Stimulated activated CD8-positive, alpha-beta memory T cell treated with anti-CD3 and anti-CD28 coated beads, Interleukin-7, amount 100 ng/mL, for 24 hours (primary cell): ENCODE measurements around the gene CAPNS2.
"Not testable (repeated sequence)": the region's sequence is repeated elsewhere in the genome, so short reads cannot be mapped to it uniquely, and the experiment has no call there.

Experiments
- DNase-seq: peaks from one replicate; pipeline ENCODE4 v3.0.0-alpha.2; 2020; ENCODE audit warnings: low read depth

CAPNS2 gene

DNA sequence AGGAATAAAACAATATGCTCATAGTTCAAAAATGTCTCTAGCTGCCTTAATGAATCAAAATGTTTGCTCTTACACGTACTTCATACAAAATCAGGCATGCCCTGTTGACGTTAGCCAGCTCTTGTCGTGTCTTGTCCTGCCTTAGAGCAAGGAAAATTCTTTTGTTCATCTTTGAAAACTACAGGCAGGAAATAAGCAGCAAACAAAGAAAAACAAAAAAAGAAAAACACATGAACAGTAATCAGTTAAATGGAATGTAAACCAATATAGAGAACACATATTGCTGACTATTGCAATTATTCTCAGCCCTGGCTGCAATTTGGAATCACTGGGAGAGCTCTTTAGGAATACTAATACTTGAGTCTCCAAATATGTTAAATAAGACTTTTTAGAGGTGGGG is 1.7 kb downstream of the CAPNS2 start:
- DNase-seq, result no peak

DNA sequence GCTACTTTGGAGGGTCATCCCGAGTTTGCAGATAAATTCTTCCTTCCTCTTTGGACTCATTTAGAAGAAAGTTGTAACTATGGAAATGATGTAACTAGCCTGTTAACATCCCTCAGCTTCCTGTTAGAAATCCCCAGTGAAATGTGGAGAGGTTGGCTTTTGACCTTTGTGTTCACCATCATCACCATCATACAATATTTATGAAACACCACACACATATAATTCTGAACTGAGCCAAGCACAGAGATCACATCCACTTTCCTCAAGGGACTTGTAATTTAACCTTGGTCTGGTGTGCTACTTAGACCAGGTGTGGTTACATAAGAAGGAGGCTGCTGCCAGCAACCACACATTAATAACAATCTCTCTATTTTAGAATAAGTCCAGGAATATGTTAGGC is 2.5 kb downstream of the CAPNS2 start:
- DNase-seq, result no peak

DNA sequence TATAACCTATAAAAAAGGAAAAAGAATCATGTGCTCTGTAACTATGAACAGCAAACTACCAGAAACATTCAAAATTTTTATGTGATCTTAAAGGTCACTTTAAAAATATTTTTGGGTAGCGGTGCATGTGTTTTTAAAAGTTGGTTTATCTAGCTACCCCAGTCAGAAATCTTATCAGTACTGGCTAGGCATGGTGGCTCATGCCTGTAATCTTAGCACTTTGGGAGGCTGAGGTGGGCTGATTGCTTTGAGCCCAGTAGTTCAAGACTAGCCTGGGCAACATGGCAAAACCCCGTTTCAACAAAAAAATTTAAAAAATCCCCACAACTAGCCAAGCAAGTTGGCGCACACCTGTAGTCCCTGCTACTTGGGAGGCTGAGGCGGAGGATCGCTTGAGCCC is 3.7 kb downstream of the CAPNS2 start:
- no peak for DNase-seq

DNA sequence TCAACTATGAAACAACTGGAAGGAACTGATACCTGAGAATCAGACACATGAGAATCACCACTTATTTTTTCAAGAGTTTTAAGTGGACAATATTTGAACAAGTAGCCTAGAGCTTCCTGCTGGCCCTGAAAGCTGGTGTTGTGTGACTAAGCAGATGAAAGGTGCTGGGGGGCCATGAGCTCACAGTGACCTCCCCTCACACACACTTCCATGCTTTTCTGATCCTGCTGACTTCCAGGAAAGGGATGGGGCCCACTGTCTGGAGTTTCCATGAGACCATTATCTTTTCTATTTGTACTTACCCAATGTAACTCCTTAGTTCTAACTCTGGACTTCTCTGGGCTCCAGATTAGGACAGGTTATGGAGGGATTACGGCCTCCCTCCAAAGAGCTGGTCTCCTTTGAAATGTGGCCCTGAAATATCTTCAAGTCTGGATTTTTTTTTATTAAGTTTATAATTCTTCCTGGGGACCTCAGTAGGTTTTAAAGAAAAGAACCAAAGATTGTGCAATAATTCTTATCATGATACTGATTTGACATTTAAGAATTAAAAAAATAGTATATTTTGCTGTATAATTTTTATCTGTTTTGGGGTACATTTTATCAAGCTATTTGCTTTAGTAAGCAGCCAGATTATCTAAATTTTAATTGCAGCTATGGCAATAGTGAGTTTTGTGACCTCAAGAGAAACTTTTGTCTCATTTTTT is 4.9 kb downstream of the CAPNS2 start:
- DNase-seq, result no peak

DNA sequence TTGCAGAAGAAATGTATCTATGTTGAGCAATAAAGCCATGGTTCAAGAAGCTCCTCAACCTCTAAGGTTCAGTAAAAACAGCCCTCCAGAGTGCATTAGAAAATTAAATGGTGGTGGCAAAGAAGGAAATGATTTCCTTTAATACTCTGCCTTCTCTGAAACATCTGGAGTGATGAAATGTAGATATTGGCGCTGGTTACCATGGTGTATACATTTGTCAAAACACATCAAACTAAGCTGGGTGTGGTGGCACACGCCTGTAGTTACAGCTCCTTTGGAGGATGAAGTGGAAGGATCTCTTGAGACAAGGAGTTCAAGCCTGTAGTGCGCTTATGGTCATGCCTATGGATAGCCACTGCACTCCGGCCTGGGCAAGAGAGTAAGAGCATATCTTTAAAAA is 6.0 kb downstream of the CAPNS2 start:
- no peak for DNase-seq

DNA sequence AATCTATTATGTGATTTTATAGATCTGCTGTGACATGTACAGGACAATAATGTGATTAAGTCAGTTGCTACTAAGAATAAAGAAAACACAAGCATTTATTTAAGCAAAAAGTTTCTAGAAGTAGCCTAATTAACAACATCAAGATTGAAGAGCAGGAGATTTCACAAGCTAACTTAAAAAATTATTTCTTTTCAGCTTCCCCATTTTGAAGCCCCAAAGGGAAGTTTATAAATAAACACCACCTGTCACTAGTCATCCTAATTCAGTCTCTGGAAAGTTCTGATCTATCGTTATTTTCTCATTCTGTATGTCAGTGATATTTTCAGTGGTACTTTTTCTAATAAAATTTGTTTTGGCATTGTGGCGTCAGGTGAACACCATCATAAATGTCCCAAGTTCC is 8.3 kb downstream of the CAPNS2 start:
- no peak for DNase-seq

DNA sequence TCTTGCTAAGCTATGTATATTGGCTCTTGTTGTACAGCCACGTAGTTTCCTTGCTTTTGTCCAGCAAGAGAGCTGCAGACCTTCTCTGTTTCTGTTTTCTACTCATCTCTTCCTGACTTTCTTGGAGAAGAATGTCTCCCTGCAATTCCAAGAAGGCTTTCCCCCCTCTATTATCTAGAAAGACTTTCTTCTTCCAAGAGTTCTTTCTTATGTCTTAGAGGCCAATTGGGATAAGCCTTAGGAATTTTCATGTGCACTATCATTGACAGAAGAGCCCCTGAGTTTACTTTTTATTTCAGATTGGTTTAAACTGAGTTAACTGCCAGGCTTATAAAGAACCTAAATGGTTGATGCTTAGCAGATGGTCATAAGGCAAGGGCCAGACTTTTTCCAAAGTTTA is 9.0 kb downstream of the CAPNS2 start:
- DNase-seq, result no peak

DNA sequence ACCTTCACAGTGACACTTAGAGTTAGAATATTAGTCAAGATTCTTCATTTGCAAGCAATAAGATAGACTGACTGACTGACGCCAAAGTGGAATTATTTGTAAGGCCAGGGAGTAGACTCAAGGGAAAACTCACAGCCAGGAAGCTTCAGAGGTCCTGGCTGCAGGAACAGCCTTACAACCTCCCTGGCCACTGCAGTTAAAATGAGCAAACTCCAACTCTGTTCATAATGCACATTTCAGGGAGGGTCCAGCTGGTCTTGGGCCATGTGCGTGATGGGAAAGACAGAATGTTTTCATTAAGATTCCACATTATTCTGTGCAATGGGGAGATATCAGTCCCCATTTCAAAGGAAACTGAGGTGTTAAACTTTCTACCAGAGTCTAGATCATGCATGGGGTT is 9.9 kb downstream of the CAPNS2 start:
- DNase-seq, result no peak

DNA sequence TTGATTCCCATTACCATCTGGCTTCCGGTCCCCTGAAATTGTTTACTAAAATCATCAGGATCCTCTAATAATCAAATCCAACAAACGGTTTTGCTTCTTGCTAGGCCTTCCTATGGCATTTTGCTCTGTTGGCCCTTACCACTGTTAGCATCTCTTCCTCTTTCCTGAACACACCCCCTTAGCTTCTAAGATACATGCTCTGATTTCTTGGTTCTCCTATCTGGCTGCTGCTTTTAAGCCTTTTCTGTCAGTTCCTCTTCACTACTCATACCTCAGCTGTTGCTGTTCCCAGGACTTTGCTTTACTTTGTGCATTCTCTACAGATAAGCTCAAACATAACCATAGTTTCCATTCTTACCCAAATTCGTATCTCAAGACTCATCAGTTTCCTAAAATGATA is 11.4 kb downstream of the CAPNS2 start:
- DNase-seq, result no peak

DNA sequence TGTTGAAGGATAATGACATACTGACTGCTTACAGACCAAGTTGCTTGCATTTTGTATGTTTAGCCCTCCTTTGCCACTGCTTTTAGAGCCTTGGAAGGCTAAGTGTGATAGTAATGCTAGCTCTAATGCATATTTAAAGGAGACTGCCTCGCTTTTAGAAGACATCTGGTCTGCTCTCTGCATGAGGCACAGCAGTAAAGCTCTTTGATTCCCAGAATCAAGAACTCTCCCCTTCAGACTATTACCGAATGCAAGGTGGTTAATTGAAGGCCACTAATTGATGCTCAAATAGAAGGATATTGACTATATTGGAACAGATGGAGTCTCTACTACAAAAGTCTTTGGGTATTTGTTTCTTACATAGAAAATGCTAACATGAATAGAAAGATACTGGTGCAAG is 19.1 kb downstream of the CAPNS2 start:
- no peak for DNase-seq

DNA sequence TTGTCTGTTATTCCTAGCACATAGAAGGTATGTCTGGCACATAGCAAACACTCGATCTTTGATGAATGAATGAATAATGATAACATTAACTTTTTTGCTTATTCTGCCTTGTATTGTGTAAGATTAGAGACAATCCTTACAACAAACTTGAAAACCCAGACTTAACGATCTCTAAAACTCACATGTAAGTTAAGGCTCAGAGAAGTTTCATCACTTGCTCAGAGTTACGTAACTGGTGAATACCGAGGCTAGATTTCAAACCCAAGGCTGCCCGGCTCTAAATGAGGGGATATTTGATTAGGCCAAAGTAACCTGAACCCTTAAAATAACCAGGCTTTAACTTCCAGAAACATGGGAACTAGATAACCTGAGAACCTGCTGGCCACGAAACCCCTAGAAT is 22.3 kb downstream of the CAPNS2 start:
- no peak for DNase-seq

DNA sequence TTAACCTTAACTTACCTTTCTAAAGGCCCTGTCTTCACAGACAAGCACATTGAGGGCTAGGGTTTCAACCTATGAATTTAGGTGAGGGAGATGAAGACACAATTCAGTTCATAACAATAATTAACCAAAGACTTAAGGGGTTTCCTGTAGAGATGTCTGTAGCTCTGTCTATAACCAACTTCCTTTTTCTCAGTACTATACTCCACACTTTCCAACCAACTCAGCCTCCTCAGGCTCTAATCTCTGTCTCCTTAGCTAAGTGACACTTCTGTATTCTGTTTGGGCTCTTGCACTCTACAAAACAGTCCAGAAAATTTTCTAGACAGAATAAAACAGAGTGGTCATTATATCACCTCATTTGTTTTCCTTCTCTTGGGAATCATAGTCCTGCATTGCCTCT is 25.8 kb downstream of the CAPNS2 start:
- no peak for DNase-seq

DNA sequence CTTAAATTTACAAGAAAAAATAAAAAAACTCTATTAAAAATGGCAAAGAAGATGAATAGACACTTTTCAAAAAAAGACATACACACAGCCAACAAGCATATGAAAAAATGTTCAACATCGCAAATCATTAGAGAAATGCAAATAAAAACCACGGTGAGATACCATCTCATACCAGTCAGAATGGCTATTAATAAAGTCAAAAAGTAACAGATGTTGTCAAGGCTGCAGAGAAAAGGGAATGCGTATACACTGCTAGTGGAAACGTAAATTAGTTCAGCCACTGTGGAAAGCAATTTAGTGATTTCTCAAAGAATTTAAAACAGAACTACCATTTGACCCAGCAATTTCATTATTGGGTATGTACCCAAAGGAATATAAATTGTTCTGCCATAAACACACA is 31.4 kb downstream of the CAPNS2 start:
- DNase-seq, result no peak

DNA sequence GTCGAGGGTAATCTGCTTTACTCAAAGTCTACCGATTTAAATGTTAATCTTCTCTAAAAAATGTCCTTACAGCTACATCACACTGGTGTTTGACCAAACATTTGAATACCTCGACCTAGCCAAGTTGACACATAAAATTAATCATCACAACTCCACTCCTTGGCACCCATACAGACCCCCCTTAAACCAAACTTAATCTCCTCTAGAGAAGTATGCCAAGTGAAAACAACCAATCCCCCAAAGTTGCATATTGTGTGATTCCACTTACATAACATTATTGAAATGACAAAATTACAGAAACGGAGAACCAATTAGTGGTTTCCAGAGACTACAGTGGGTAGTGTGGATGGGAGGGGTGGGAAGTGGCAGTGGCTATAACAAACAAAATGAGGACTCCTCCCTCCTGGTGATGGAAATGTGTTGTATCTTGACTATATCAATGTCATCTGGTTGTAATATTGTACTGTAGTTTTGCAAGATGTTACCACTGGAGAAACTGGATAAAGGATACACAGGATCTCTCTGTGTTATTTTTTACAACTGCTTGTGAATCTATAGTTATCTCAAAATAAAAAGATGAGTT is 39.4 kb downstream of the CAPNS2 start:
- no peak for DNase-seq

DNA sequence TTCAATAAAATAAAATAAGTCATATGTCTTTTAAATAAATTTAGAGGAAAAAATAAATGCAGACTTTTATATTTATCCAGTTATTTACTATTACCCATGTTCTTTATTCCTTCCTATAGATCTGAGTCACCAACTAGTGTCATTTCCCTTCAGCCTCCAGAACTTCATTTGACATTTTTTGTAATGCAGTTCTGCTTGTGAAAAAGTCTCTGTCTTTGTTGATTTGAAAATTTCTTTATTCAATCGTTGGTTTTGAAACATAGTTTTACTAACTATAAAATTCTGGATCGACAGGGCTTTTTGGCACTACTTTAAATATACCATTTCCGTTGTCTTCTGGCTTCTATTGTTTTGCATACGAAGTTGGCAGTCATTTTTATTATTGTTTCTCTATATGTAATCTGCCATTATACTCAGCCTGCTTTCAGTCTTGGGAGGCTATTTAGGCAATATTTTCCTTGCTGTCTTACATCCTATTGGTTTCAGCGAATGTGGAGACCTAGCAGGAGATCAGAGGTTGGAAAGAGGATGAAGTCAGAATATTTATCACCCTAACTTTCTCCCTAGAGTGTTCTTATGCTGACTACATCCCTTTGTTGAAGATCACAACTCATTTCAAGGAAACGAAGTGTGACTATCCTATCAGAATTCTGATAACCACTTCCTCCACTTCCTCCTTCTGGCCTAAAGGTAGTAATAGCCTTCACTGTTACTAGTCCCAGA is 47.3 kb downstream of the CAPNS2 start:
- no peak for DNase-seq

DNA sequence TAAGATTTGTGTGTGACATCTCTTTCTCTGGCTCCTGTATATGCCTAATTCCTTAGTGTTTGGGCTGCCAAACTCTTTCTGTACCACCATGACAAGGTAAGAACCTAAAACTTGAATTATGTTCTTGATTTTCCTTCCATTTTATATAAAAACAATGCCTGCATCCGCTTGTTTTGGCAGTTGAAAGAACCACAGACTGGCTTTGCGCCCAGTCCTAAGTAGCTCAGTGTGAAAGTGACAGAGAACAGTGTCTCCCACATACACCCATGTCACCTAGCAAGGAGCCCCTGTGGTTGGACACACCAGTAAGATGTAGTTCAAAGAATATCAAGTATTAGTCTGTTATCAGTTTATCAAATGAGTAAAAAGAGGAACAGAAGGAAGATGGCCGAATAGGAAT is 48.6 kb downstream of the CAPNS2 start:
- no peak for DNase-seq

DNA sequence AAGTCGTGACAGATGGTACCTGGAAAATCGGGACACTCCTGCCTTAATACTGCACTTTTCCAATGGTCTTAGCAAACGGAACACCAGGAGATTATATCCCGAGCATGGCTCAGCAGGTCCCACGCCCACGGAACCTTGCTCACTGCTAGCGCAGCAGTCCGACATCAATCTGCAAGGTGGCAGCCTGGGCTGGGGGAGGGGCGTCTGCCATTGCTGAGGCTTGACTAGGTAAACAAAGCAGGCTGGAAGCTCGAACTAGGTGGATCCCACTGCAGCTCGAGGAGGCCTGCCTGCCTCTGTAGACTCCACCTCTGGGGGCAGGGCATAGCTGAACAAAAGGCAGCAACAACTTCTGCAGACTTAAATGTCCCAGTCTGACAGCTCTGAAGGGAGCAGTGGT is 49.2 kb downstream of the CAPNS2 start:
- DNase-seq, result not testable (repeated sequence)
